T-helper 1 cell treated with Interleukin-12 subunit alpha and Interleukin-12 subunit beta and Interleukin-4 antibody, amounts not matched to agents 30 μg/mL and 1 μg/mL, for 36 hours (primary cell): Measurements from ENCODE around the gene IL17RA.
"Not testable (repeated sequence)": the region's sequence is repeated elsewhere in the genome, so short reads cannot be mapped to it uniquely, and the experiment has no call there.

ENCODE experiments used
- H3K27ac Mint-ChIP-seq: one replicate; pipeline ENCODE4 v1.8.0; 2021; ENCODE audit warnings: mild to moderate bottlenecking, mixed read lengths
- H3K27me3 Mint-ChIP-seq: one replicate; pipeline ENCODE4 v1.8.0; 2021; ENCODE audit warnings: low read depth, mixed read lengths
- H3K36me3 Mint-ChIP-seq: one replicate; pipeline ENCODE4 v1.8.0; 2021; ENCODE audit warnings: low read depth, mixed read lengths
- H3K4me1 Mint-ChIP-seq: one replicate; pipeline ENCODE4 v1.8.0; 2021; ENCODE audit warnings: low read depth, mixed read lengths
- H3K4me3 Mint-ChIP-seq: one replicate; pipeline ENCODE4 v1.8.0; 2021; ENCODE audit warnings: mild to moderate bottlenecking, moderate library complexity, mixed read lengths
- H3K9me3 Mint-ChIP-seq: one replicate; pipeline ENCODE4 v1.8.0; 2021; ENCODE audit warnings: mixed read lengths

Gene IL17RA

GRCh38 chr22:17137170-17137569 lies 52.4 kb downstream of the IL17RA start:
- H3K4me3 Mint-ChIP-seq: no peak overlapping the region
- peaks cover 11% of the 10 kb centered on the region for H3K36me3 Mint-ChIP-seq
- H3K27ac Mint-ChIP-seq: no peak overlapping the region

DNA sequence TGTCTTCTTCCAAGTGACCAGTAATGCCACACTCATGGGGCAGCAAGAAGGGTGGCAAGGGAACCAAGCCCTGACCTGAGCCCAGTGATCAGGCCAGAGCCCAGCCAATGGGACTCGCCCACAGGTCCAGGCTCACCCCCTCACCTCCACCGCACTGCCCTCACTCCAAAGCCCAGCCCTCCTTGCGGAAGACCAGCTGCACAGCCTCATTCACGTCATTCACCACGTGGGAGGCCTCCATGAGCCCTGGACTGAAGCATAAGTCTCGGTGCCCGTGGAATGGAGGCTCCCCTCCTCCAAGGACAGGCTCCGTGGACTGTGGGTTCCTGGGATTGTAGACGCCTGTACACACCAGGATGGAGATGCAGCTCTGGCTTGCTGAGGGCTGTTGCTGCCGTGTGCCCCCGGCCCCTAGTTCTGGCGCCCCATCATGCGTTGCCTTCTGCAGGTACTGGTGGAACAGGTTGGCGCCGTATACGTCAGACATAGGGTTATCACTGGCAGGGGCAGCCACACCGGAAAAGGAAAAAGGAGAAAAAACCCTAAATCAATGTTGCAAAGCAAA lies 53.1 kb downstream of the IL17RA start:
- no peaks in the 10 kb centered on the region for H3K9me3 Mint-ChIP-seq
- H3K4me1 Mint-ChIP-seq: no peaks in the 10 kb centered on the region
- H3K27ac Mint-ChIP-seq: no peak overlapping the region
- H3K27me3 Mint-ChIP-seq: no peaks in the 10 kb centered on the region
- peaks cover 16% of the 10 kb centered on the region for H3K36me3 Mint-ChIP-seq
- no peak overlapping the region for H3K4me3 Mint-ChIP-seq

More at GRCh38 chr22:17137170-17137569, 52.4 kb downstream of the IL17RA start:
- Mint-ChIP-seq H3K27me3 (no peaks in the 10 kb centered on the region), H3K9me3 (no peaks in the 10 kb centered on the region), H3K4me1 (no peaks in the 10 kb centered on the region)

DNA sequence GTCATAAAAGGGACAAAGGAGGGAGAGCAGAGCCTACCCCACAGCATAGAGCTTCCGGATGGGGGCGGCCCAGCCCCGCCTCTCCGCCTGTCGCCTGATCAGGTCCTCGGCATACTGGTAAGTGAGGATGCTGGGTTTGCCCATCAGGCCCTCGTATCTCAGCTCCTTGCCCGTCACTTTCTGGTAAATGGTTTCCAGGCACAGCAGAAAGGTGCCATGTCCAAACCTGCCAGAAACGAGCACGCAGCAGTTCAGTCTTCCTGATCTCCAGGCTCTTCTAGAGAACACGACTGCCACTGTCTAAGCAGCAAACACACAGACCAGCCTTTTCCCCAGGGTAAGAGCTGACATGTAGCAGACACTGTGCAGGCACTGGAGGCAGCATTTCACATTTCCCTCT lies 53.7 kb downstream of the IL17RA start:
- no peaks in the 10 kb centered on the region for H3K27me3 Mint-ChIP-seq
- H3K4me3 Mint-ChIP-seq: no peak overlapping the region
- H3K4me1 Mint-ChIP-seq: no peaks in the 10 kb centered on the region
- H3K9me3 Mint-ChIP-seq: no peaks in the 10 kb centered on the region
- H3K27ac Mint-ChIP-seq: no peak overlapping the region
- peaks cover 19% of the 10 kb centered on the region for H3K36me3 Mint-ChIP-seq

GRCh38 chr22:17140022-17140421 lies 55.2 kb downstream of the IL17RA start:
- Mint-ChIP-seq H3K36me3 (peaks cover 22% of the 10 kb centered on the region), H3K9me3 (no peaks in the 10 kb centered on the region), H3K4me3 (no peak overlapping the region), H3K27me3 (no peaks in the 10 kb centered on the region), H3K27ac (no peak overlapping the region), H3K4me1 (no peaks in the 10 kb centered on the region)

DNA sequence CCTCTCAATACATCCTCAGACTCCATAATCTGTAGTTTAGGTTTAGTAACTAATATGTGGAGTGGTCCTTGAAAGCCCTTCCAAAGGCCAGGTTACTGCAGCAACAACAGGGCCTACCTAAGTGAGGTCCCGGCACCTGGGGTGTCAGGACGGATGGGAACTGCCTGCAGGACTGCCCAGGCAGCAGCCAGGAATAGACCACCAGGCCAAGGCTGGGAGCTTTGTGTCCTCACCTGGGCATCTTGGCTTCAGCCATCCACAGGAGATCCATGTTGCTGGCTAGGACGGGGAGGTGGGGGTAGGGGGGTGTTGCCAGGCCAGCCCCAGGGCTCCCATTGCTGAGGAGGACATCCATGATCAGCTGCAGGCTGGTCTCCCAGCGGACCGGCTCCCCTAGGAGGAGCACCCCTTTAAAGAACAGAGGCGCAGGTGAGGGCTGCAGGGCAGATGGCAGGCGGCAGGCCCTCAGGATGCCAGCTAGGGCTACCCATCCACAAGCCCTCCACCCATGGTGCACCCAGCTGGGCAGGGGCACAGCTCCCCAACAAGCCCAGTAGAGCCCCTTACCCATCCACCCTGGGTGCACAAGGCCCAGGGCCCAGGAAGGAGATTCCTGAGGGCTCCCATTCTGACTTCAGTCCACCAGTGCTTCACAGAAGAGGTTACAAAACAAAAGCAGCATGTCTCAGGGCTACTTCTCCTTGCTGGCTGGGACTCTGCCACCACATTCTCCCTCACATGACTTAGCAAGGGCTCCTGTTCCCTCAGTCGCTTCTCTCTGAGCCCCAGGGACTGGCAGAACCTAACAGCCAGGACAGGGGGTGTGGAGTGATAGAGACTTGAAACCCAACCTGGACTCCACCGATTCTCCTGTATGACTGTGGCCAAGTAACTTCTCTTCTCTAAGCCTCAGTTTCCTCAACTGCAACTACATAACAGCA lies 56.3 kb downstream of the IL17RA start:
- Mint-ChIP-seq H3K27ac (no peak overlapping the region), H3K27me3 (no peaks in the 10 kb centered on the region), H3K36me3 (peaks cover 25% of the 10 kb centered on the region), H3K4me3 (no peak overlapping the region), H3K9me3 (no peaks in the 10 kb centered on the region), H3K4me1 (no peaks in the 10 kb centered on the region)

DNA sequence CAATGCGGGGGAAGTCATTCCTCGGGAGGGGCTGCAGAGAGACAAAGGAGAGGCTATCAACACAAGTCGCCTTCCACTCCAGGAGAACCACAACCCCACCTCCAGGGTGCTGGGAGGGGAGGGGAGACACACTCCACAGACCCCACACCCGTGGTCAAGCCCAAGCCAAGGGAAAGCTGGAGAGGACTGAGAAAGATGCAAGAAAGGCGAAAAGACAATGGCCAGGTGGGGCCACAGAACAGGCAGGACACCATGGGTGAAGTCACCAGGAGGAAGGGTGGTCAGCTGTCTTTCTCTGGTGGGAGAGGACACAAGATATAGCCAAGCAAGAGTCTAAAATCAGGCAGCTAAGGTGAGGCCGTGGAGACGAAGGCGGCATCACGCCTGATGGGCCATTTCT lies 58.3 kb downstream of the IL17RA start:
- Mint-ChIP-seq H3K9me3 (no peaks in the 10 kb centered on the region), H3K4me3 (no peak overlapping the region), H3K36me3 (peaks cover 29% of the 10 kb centered on the region), H3K27me3 (no peaks in the 10 kb centered on the region), H3K4me1 (no peaks in the 10 kb centered on the region), H3K27ac (no peak overlapping the region)

DNA sequence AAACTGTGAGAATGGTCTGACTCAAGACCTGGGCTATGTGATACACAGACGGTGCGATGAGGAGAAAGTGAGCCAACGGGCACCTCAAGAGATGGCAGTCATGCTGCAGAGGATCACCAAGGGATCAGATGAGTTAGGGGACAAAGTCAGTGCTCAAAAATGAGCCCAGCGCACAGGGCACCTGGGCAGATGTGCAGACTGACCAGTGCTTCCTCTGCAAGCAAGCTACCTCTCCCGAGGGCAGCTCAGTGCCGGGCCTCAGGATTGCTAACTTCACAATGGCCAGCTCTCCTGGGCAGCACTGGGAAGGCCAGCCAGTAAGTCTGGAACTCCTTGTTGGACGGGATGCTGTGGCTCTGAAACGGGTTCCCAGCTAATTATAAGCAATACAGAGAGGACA lies 59.0 kb downstream of the IL17RA start:
- Mint-ChIP-seq H3K9me3 (no peaks in the 10 kb centered on the region), H3K36me3 (peaks cover 24% of the 10 kb centered on the region), H3K4me1 (peaks cover 3% of the 10 kb centered on the region), H3K27ac (no peak overlapping the region), H3K4me3 (no peak overlapping the region), H3K27me3 (no peaks in the 10 kb centered on the region)

DNA sequence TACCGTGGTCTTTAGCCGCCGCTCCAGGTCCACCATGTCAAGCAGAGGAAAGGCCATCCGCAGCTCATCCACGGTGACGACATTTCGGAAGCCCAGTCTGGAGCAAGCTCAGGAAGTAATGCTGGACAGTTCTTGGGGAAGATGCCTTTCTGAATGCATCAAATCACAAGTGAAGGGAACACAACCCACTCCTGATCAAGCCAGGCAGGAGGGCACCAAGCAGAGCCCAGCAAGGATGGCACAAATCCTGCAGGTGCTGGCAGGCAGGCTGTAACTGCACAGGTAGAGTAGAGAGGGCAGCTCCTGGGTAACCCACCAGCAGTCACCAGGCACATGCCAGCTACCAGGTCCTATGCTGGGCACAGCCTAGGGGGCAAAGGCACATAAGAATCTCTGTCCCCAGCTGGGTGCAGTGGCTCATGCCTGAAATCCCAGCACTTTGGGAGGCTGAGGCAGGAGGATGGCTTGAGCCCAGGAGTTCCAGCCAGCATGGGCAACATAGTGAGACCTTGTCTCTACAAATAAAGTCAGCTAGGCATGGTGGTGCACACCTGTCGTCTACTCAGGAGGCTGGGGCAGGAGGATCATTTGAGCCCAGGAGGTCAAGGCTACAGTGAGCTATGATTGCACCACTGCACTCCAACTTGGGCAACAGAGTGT lies 60.4 kb downstream of the IL17RA start:
- Mint-ChIP-seq H3K27ac (no peak overlapping the region), H3K27me3 (no peaks in the 10 kb centered on the region), H3K4me1 (peaks cover 8% of the 10 kb centered on the region), H3K9me3 (no peaks in the 10 kb centered on the region), H3K36me3 (peaks cover 24% of the 10 kb centered on the region), H3K4me3 (no peak overlapping the region)

DNA sequence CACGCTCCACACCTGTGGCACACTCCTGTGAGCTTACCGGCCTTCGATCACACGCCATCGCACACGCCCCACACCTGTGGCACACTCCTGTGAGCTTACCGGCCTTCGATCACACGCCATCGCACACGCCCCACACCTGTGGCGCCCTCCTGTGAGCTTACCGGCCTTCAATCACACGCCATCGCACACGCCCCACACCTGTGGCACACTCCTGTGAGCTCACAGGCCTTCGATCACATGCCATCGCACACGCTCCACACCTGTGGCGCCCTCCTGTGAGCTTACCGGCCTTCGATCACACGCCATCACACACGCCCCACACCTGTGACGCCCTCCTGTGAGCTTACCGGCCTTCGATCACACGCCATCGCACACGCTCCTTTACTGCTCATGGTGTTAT lies 62.7 kb downstream of the IL17RA start:
- peaks cover 19% of the 10 kb centered on the region for H3K36me3 Mint-ChIP-seq
- H3K4me3 Mint-ChIP-seq, H3K9me3 Mint-ChIP-seq, H3K27me3 Mint-ChIP-seq, H3K27ac Mint-ChIP-seq: not testable (repeated sequence)
- peaks cover 13% of the 10 kb centered on the region for H3K4me1 Mint-ChIP-seq

DNA sequence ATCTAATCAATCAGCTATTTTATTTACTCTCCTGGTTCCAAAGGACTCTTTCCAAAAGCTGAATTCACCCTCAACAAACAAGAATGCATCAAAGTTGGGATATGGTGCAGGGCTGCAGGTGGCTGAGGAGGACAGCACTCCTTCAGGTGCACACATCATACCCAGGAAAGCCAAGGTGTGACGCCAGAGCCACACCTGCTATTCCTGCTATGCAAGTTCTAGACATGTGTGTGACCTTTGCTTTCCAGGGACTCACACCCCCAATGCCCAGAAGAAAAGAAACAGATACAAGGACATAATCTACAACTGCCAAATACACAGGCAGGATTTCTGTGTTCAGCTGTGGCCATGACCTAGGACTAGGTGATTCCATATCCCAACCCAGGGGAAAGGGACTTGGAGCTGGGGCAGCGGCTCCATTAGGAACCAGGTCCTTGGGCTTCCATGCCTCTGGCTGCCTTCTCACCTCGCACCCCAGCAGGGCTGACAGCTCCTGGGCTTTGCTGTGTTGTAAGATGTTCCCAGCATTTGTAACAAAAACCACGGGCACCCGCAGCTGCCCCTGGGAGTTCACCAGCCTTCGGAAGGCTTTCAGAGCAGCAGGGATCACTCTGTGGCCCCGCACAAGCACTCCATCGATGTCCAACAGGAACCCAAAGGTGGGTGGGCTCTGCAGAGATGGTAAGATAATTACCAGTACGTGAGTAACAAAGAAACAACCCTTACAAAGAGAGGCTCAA lies 64.4 kb downstream of the IL17RA start:
- peaks cover 8% of the 10 kb centered on the region for H3K36me3 Mint-ChIP-seq
- no peaks in the 10 kb centered on the region for H3K27me3 Mint-ChIP-seq
- H3K27ac Mint-ChIP-seq: no peak overlapping the region
- H3K4me3 Mint-ChIP-seq: no peak overlapping the region
- peaks cover 14% of the 10 kb centered on the region for H3K4me1 Mint-ChIP-seq
- no peaks in the 10 kb centered on the region for H3K9me3 Mint-ChIP-seq

DNA sequence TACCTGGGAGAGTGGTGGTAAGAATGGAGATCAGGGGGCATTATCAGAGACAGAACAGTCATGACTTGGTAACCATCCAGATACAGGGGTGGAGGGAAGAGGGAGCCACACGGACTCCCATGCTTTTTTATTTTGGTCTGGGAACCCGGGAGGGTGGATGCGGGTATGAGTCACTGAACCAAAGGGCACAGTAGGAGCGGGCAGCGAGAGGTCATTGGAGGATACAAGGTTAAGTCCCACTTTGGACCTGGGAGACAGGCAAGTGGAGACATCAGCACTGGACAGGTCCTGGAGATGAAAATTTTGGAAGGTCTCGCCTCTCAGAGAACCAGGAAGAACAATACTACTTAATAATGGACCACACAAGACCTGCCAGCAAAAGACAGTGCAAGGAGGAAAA lies 67.5 kb downstream of the IL17RA start:
- H3K27ac Mint-ChIP-seq: peak overlapping the region; percentile 31
- H3K27me3 Mint-ChIP-seq: no peaks in the 10 kb centered on the region
- peaks cover 5% of the 10 kb centered on the region for H3K36me3 Mint-ChIP-seq
- no peaks in the 10 kb centered on the region for H3K9me3 Mint-ChIP-seq
- no peak overlapping the region for H3K4me3 Mint-ChIP-seq
- peaks cover 26% of the 10 kb centered on the region for H3K4me1 Mint-ChIP-seq

DNA sequence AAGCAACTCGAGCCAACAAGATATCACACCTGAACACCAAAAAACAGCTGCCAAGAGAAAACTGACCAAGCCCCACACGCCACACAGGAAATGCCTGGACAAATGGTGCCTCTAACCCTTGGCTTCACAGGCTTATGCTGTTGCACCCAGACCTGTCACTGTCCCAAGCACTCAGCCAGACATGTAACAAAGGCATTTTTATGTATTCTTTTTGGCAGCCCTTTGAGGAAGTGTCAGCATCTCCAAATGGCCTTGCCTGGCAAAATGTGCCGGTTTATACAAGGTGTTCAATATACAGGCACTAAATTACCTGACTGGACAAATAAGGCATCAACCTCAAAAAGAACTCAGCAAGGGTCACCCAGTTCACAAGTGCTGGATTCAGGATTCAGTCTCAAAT lies 68.2 kb downstream of the IL17RA start:
- H3K36me3 Mint-ChIP-seq: no peaks in the 10 kb centered on the region

GRCh38 chr22:17155941-17156340 lies 71.1 kb downstream of the IL17RA start:
- Mint-ChIP-seq H3K36me3 (no peaks in the 10 kb centered on the region), H3K4me1 (peaks cover 35% of the 10 kb centered on the region), H3K9me3 (no peaks in the 10 kb centered on the region), H3K4me3 (peak overlapping the region; percentile 29), H3K27me3 (no peaks in the 10 kb centered on the region), H3K27ac (no peak overlapping the region)

More for the DNA sequence above, 68.2 kb downstream of the IL17RA start:
- Mint-ChIP-seq H3K27ac (no peak overlapping the region), H3K9me3 (no peaks in the 10 kb centered on the region), H3K4me1 (peaks cover 29% of the 10 kb centered on the region), H3K27me3 (no peaks in the 10 kb centered on the region), H3K4me3 (no peak overlapping the region)

DNA sequence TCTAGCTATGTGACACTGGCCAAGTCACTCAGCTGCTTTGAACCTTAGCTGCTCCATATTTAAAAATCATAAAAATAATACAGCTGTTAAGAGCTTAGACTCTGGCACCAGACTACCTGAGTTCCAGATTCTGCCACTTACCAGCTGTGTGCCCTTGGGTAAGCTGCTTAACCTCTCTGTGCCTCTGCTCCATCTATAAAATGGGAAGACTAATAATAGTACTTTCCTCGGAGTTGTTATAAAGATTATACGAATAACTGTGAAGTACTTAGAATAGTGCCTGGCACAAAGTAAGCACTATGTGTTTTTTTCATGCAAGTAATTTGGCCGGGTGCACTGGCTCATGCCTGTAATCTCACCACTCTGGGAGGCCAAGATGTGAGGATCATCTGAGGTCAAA lies 72.9 kb downstream of the IL17RA start:
- no peaks in the 10 kb centered on the region for H3K9me3 Mint-ChIP-seq
- H3K27me3 Mint-ChIP-seq: no peaks in the 10 kb centered on the region
- no peak overlapping the region for H3K27ac Mint-ChIP-seq
- peak overlapping the region; percentile 81 for H3K4me3 Mint-ChIP-seq
- H3K36me3 Mint-ChIP-seq: no peaks in the 10 kb centered on the region
- peaks cover 30% of the 10 kb centered on the region for H3K4me1 Mint-ChIP-seq
